Measurements from ENCODE around the gene ZNF574. TPM values are rescaled to one million over a fixed set of nuclear protein-coding genes. Genes with fewer than 3 reads are reported as not detected.

ZNF574 gene
- total and polyA plus RNA-seq, 2 experiments from 2014 or later, result 19.4 to 61.2 TPM

GRCh38 chr19:42053037-42053935, 22.7 kb upstream of the ZNF574 start (continued):
- no peak for TF ChIP-seq ETS1 (IDR thresholded peaks at IDR 0.05)
- no peak for TF ChIP-seq POLR2AphosphoS5 (IDR thresholded peaks at IDR 0.05; ENCODE audit: low read depth)
- TF ChIP-seq ZNF331 (CRISPR knock-in tag; IDR thresholded peaks at IDR 0.05; ENCODE audit: low read depth), result no peak
- TF ChIP-seq ZNF114 (CRISPR knock-in tag; IDR thresholded peaks at IDR 0.05), result no peak
- TF ChIP-seq EZH2phosphoT487 (IDR thresholded peaks at IDR 0.05; ENCODE audit: unreplicated experiment), result no peak
- no peak for TF ChIP-seq CTCF (conservative IDR thresholded peaks at IDR 0.05; ENCODE audit: low read depth in 2 of 2)
- no peak for TF ChIP-seq EZH2 (IDR thresholded peaks at IDR 0.05; ENCODE audit: low read depth, unreplicated experiment)
- no peak for TF ChIP-seq STAT1 (IDR thresholded peaks at IDR 0.05; ENCODE audit: unreplicated experiment)

GRCh38 chr19:42054205-42054604, 21.8 kb upstream of the ZNF574 start:
- H3K27ac ChIP-seq (ENCODE audit: low read depth), result no peak overlapping the region
- H3K4me2 ChIP-seq, result no peak overlapping the region
- Mint-ChIP-seq H3K9me3 (no peaks in the 10 kb centered on the region; the same call in 2 of the 3 replicates), H3K27ac (no peak overlapping the region), H3K4me3 (no peak overlapping the region), H3K27me3 (ENCODE audit: insufficient read depth, low read depth, poor library complexity) (peaks cover 9% of the 10 kb centered on the region), H3K4me1 (no peaks in the 10 kb centered on the region), H3K36me3 (ENCODE audit: low read depth) (peaks cover 72% of the 10 kb centered on the region)
- H3K9me2 ChIP-seq (ENCODE audit: insufficient read depth), result no peaks in the 10 kb centered on the region
- H3K36me3 ChIP-seq (ENCODE audit: insufficient read depth), result peaks cover 12% of the 10 kb centered on the region
- no peak for TF ChIP-seq REST (IDR thresholded peaks at IDR 0.05; ENCODE audit: unreplicated experiment)
- TF ChIP-seq JUNB (IDR thresholded peaks at IDR 0.05; ENCODE audit: unreplicated experiment), result no peak
- TF ChIP-seq ZNF114 (CRISPR knock-in tag; IDR thresholded peaks at IDR 0.05), result no peak
- DNase-seq (ENCODE audit: low spot score), result no peak
- peaks cover 4% of the 10 kb centered on the region; the same call in 1 of the 2 replicates for H4K20me1 ChIP-seq (replicated peaks; ENCODE audit: insufficient read depth)
- H3K27me3 ChIP-seq (ENCODE audit: insufficient read depth), result no peaks in the 10 kb centered on the region
- no peak overlapping the region for H2AFZ ChIP-seq
- no peaks in the 10 kb centered on the region for H3K79me2 ChIP-seq (replicated peaks; ENCODE audit: insufficient read depth)
- no peaks in the 10 kb centered on the region for H3K4me1 ChIP-seq (ENCODE audit: insufficient read depth)
- no peak overlapping the region for H3K4me3 ChIP-seq
- no peak for ATAC-seq
- peaks cover 2% of the 10 kb centered on the region; the same call in 1 of the 2 replicates for H3F3A ChIP-seq (replicated peaks; ENCODE audit: low read depth)
